Measurements from ENCODE around the gene SOST. TPM values are rescaled to one million over a fixed set of nuclear protein-coding genes. Genes with fewer than 3 reads are reported as not detected.
"Not testable (repeated sequence)": the region's sequence is repeated elsewhere in the genome, so short reads cannot be mapped to it uniquely, and the experiment has no call there.

Gene SOST
- total and polyA plus RNA-seq, 2 donors from 2014 or later: 0.09 to 15.1 TPM

DNA sequence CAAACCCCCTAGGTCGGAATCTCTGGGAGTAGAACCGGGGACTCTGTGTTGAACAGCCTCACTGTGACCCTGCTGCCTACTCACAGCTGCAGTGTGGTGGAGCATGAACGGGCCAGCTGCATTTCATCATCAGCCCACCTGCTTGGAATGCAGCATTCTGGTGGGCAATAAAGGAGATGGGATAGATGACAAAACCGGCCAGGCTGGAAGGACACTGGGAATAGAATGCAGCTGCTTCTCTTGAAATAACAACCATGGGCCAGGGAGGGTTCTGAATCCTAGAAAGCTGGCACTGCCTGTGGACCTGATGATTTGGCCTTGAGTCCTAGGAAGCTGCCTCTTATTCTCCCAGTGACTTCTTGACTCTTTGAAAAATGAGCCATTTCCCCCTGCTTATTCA lies 45.2 kb upstream of the SOST start:
- FAIRE-seq (no peak), DNase-seq (peak in 4 of 5 donors; percentile 85 to 92 (median 90))
- Histone ChIP-seq H3K36me3 (ENCODE audit: control insufficient read depth in 2 of 3, insufficient read depth in 3 of 3, low read length in 3 of 3) (no peaks in the 10 kb centered on the region), H3K27ac (ENCODE audit: low read depth in 2 of 2, low read length in 2 of 2) (no peak overlapping the region), H3K4me1 (ENCODE audit: control insufficient read depth in 2 of 3, insufficient read depth in 2 of 3, low read depth in 1 of 3, low read length in 3 of 3) (no peaks in the 10 kb centered on the region), H3K27me3 (ENCODE audit: control insufficient read depth, insufficient read depth, low read length) (no peaks in the 10 kb centered on the region), H3K9me3 (ENCODE audit: control insufficient read depth in 2 of 3, insufficient read depth in 1 of 3, low read length in 3 of 3) (no peaks in the 10 kb centered on the region), H3K9ac (ENCODE audit: low read length in 3 of 3) (no peak overlapping the region), H3K4me3 (ENCODE audit: low read length in 3 of 3) (no peak overlapping the region)
- intact Hi-C loops (cut with DNase I): no loop called here
- TF ChIP-seq, protein P1, sequence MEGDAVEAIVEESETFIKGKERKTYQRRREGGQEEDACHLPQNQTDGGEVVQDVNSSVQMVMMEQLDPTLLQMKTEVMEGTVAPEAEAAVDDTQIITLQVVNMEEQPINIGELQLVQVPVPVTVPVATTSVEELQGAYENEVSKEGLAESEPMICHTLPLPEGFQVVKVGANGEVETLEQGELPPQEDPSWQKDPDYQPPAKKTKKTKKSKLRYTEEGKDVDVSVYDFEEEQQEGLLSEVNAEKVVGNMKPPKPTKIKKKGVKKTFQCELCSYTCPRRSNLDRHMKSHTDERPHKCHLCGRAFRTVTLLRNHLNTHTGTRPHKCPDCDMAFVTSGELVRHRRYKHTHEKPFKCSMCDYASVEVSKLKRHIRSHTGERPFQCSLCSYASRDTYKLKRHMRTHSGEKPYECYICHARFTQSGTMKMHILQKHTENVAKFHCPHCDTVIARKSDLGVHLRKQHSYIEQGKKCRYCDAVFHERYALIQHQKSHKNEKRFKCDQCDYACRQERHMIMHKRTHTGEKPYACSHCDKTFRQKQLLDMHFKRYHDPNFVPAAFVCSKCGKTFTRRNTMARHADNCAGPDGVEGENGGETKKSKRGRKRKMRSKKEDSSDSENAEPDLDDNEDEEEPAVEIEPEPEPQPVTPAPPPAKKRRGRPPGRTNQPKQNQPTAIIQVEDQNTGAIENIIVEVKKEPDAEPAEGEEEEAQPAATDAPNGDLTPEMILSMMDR (IDR thresholded peaks at IDR 0.05; ENCODE audit: borderline replicate concordance, extremely low read depth, insufficient read depth): no peak

DNA sequence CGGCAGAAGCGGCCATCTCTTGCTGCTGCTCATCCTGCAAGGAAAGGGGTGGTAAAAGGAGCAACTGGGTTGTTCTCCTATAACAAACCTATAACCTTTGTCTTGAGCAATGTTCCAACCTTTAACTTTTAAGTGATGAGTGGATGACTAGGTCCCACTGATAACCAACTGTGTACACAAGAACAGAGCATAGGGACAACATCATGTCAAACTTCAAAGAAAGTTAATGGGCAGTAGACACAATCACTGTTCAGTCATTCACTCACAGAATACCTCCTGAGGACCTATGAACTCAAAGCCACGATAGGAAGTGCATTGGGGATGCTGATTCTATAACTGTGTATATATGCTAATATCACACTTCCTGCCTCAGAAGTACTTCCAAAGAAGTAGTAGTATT lies 43.3 kb upstream of the SOST start:
- H3K9me3 ChIP-seq (ENCODE audit: control insufficient read depth in 2 of 3, insufficient read depth in 1 of 3, low read length in 3 of 3): no peaks in the 10 kb centered on the region
- no peaks in the 10 kb centered on the region for H3K4me1 ChIP-seq (ENCODE audit: control insufficient read depth in 2 of 3, insufficient read depth in 2 of 3, low read depth in 1 of 3, low read length in 3 of 3)
- FAIRE-seq (no peak), DNase-seq (no peak)
- H3K36me3 ChIP-seq (ENCODE audit: control insufficient read depth in 2 of 3, insufficient read depth in 3 of 3, low read length in 3 of 3): no peaks in the 10 kb centered on the region
- TF ChIP-seq, protein P1 (IDR thresholded peaks at IDR 0.05; ENCODE audit: borderline replicate concordance, extremely low read depth, insufficient read depth): no peak
- H3K9ac ChIP-seq (ENCODE audit: low read length in 3 of 3): no peak overlapping the region
- intact Hi-C loops (cut with DNase I): no loop called here
- no peak overlapping the region for H3K4me3 ChIP-seq (ENCODE audit: low read length in 3 of 3)
- no peak overlapping the region for H3K27ac ChIP-seq (ENCODE audit: low read depth in 2 of 2, low read length in 2 of 2)
- H3K27me3 ChIP-seq (ENCODE audit: control insufficient read depth, insufficient read depth, low read length): no peaks in the 10 kb centered on the region

DNA sequence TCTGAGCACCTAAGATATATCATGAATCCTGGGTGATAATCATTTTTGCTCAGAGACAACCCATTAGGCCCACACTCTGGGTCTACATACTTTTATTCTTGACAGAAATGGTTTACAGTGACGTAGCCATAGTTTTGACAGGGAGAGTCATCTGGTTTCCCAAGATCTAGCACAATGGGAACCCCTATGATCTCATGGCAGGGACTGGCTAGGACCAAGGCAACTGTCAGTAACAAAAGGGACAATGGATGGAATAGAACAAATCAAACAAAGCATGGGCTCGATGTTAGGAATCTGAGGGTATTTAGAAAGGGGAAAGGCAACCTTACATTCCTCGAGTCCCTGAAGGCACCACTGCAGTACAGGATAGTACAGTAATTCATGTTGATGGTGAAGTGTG lies 42.1 kb upstream of the SOST start:
- FAIRE-seq (no peak), DNase-seq (no peak)
- H3K27ac ChIP-seq (ENCODE audit: low read depth in 2 of 2, low read length in 2 of 2): no peak overlapping the region
- intact Hi-C loops (cut with DNase I): no loop called here
- H3K27me3 ChIP-seq (ENCODE audit: control insufficient read depth, insufficient read depth, low read length): no peaks in the 10 kb centered on the region
- no peak overlapping the region for H3K4me3 ChIP-seq (ENCODE audit: low read length in 3 of 3)
- TF ChIP-seq, protein P1 (IDR thresholded peaks at IDR 0.05; ENCODE audit: borderline replicate concordance, extremely low read depth, insufficient read depth): no peak
- H3K4me1 ChIP-seq (ENCODE audit: control insufficient read depth in 2 of 3, insufficient read depth in 2 of 3, low read depth in 1 of 3, low read length in 3 of 3): no peaks in the 10 kb centered on the region
- H3K9ac ChIP-seq (ENCODE audit: low read length in 3 of 3): no peak overlapping the region
- H3K9me3 ChIP-seq (ENCODE audit: control insufficient read depth in 2 of 3, insufficient read depth in 1 of 3, low read length in 3 of 3): no peaks in the 10 kb centered on the region
- no peaks in the 10 kb centered on the region for H3K36me3 ChIP-seq (ENCODE audit: control insufficient read depth in 2 of 3, insufficient read depth in 3 of 3, low read length in 3 of 3)

DNA sequence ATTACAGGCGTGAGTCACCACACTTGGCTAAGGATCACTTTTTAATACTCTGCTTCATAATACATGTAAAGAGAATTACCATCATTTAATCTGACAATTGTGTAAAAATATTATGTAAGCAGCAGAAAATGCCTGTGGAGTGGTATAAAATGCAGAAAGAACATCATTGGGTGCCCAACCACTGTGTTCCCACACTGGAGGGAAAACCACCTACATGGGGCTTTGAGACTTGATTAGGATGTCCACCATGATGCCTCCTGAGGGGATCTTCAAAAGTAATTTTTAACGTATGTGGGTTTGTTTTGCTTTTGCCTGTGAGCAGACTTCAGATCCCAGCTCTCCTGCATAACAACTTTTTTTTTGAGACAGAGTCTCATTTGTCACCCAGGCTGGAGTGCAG lies 40.5 kb upstream of the SOST start:
- Histone ChIP-seq H3K4me3 (ENCODE audit: low read length in 3 of 3) (no peak overlapping the region), H3K36me3 (ENCODE audit: control insufficient read depth in 2 of 3, insufficient read depth in 3 of 3, low read length in 3 of 3) (no peaks in the 10 kb centered on the region), H3K9me3 (ENCODE audit: control insufficient read depth in 2 of 3, insufficient read depth in 1 of 3, low read length in 3 of 3) (no peaks in the 10 kb centered on the region), H3K4me1 (ENCODE audit: control insufficient read depth in 2 of 3, insufficient read depth in 2 of 3, low read depth in 1 of 3, low read length in 3 of 3) (no peaks in the 10 kb centered on the region), H3K9ac (ENCODE audit: low read length in 3 of 3) (no peak overlapping the region), H3K27me3 (ENCODE audit: control insufficient read depth, insufficient read depth, low read length) (no peaks in the 10 kb centered on the region), H3K27ac (ENCODE audit: low read depth in 2 of 2, low read length in 2 of 2) (no peak overlapping the region)
- TF ChIP-seq, protein P1 (IDR thresholded peaks at IDR 0.05; ENCODE audit: borderline replicate concordance, extremely low read depth, insufficient read depth): no peak
- FAIRE-seq (no peak), DNase-seq (no peak)
- intact Hi-C loops (cut with DNase I): no loop called here

DNA sequence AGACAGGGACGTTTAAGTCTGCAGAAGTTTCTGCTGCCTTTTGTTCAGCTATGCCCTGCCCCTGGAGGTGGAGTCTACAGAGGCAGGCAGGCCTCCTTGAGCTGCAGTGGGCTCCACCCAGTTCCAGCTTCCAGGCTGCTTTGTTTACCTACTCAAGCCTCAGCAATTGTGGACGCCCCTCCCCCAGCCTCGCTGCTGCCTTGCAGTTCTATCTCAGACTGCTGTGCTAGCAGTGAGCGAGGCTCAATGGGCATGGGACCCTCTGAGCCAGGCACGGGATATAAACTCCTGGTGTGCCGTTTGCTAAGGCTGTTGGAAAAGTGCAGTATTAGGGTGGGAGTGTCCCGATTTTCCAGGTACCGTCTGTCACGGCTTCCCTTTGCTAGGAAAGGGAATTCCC lies 39.4 kb upstream of the SOST start:
- H3K27me3 ChIP-seq (ENCODE audit: control insufficient read depth, insufficient read depth, low read length); H3K27ac ChIP-seq (ENCODE audit: low read depth in 2 of 2, low read length in 2 of 2); H3K9me3 ChIP-seq (ENCODE audit: control insufficient read depth in 2 of 3, insufficient read depth in 1 of 3, low read length in 3 of 3); H3K36me3 ChIP-seq (ENCODE audit: control insufficient read depth in 2 of 3, insufficient read depth in 3 of 3, low read length in 3 of 3); FAIRE-seq; H3K9ac ChIP-seq (ENCODE audit: low read length in 3 of 3); intact Hi-C loops (cut with DNase I); H3K4me1 ChIP-seq (ENCODE audit: control insufficient read depth in 2 of 3, insufficient read depth in 2 of 3, low read depth in 1 of 3, low read length in 3 of 3); H3K4me3 ChIP-seq (ENCODE audit: low read length in 3 of 3): not testable (repeated sequence)
- DNase-seq: peak in 1 of 5 donors; percentile 39

DNA sequence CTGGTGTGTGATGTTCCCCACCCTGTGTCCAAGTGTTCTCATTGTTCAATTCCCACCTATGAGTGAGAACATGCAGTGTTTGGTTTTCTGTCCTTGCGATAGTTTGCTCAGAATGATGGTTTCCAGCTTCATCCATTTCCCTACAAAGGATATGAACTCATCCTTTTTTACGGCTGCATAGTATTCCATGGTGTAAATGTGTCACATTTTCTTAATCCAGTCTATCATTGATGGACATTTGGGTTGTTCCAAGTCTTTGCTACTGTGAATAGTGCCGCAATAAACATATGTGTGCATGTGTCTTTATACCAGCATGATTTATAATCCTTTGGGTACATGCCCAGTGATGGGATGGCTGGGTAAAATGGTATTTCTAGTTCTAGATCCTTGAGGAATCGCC lies 34.1 kb upstream of the SOST start:
- FAIRE-seq; H3K9me3 ChIP-seq (ENCODE audit: control insufficient read depth in 2 of 3, insufficient read depth in 1 of 3, low read length in 3 of 3); H3K4me1 ChIP-seq (ENCODE audit: control insufficient read depth in 2 of 3, insufficient read depth in 2 of 3, low read depth in 1 of 3, low read length in 3 of 3); H3K9ac ChIP-seq (ENCODE audit: low read length in 3 of 3); H3K27ac ChIP-seq (ENCODE audit: low read depth in 2 of 2, low read length in 2 of 2); intact Hi-C loops (cut with DNase I); H3K4me3 ChIP-seq (ENCODE audit: low read length in 3 of 3); H3K27me3 ChIP-seq (ENCODE audit: control insufficient read depth, insufficient read depth, low read length); DNase-seq; H3K36me3 ChIP-seq (ENCODE audit: control insufficient read depth in 2 of 3, insufficient read depth in 3 of 3, low read length in 3 of 3): not testable (repeated sequence)

All from kidney (tissue), 14 donors.